Stimulated activated CD8-positive, alpha-beta memory T cell treated with anti-CD3 and anti-CD28 coated beads, Interleukin-15, amount 100 ng/mL, for 24 hours (primary cell): ENCODE measurements around the gene ISL1.

ENCODE experiments used
- DNase-seq: peaks from one replicate; pipeline ENCODE4 v3.0.0-alpha.2; 2020; ENCODE audit warnings: low read depth

ISL1 gene

DNA sequence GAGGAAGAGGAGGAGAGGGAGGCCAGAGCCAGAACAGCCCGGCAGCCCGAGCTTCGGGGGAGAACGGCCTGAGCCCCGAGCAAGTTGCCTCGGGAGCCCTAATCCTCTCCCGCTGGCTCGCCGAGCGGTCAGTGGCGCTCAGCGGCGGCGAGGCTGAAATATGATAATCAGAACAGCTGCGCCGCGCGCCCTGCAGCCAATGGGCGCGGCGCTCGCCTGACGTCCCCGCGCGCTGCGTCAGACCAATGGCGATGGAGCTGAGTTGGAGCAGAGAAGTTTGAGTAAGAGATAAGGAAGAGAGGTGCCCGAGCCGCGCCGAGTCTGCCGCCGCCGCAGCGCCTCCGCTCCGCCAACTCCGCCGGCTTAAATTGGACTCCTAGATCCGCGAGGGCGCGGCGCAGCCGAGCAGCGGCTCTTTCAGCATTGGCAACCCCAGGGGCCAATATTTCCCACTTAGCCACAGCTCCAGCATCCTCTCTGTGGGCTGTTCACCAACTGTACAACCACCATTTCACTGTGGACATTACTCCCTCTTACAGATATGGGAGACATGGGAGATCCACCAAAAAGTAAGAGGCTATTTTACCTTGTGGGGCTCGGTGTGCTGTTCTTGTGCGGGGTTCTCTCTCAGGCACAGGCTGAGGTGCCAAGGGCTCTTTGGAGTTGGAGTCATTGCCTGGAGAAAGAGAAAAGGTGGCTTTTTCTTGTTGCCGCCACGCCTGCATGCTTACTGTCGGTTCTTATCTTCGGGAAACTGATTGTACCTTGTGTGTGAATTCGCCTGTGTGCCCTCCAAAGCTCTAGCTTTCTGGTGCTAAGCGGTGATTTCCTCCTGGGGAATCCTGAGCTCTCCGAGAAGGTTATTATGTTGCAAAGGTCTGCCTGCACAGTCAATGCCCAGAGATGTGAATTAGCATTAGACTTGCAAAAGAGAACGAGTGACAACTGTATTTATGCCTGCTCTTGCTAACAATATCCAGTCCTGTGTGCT is at the start of gene ISL1:
ISL1 (plus strand) TSS at position 318 of the 991 bp plus-strand sequence; CDS start at position 542, 224 bp downstream.
- no peak for DNase-seq

- no peak for DNase-seq
These were observed 46.4 kb upstream of the ISL1 start for GRCh38 chr5:51336878-51337277.

- no peak for DNase-seq
These were observed 38.1 kb upstream of the ISL1 start for GRCh38 chr5:51345106-51345505.

DNA sequence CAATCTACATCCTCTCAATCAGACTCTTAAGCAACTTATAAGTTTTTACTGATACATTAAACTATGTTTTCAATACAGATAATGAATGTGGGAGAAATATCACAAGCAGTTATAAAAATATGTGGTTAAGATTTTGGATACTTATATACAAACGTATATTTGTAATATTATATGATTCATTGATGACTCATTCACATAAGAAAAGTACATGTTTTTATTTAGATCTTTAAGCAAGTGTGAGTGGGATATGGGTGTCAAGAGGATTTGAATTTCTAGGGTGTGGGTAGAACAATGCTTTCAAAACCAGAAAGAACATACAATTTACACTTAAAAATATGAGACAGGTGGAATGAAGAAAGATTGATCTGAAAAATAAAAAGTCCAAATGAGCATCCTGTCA is 36.1 kb upstream of the ISL1 start:
- DNase-seq = no peak

GRCh38 chr5:51347704-51348103 is 35.5 kb upstream of the ISL1 start:
- DNase-seq = no peak

GRCh38 chr5:51371052-51371451 is 12.2 kb upstream of the ISL1 start:
- no peak for DNase-seq

- DNase-seq = no peak
These were observed 9.2 kb upstream of the ISL1 start for GRCh38 chr5:51373880-51374523.

DNA sequence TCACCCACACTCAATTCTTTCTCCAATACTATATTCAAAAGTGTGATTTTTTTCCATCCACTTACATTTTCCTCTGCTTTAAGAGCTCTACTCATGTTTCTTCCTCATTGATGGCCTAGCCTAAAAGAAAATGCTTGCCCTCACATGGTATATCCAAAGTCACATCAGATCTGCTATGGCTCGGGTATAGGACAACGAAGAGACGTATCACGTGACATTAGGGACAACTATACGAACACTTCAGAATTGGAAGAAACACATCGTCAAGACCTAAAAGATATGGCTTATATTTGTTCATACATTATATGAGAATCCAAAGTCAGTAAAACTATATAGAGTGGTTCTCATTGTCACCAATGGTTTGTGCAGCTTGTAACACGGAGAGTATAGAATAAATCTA is 8.2 kb upstream of the ISL1 start:
- DNase-seq = no peak

DNA sequence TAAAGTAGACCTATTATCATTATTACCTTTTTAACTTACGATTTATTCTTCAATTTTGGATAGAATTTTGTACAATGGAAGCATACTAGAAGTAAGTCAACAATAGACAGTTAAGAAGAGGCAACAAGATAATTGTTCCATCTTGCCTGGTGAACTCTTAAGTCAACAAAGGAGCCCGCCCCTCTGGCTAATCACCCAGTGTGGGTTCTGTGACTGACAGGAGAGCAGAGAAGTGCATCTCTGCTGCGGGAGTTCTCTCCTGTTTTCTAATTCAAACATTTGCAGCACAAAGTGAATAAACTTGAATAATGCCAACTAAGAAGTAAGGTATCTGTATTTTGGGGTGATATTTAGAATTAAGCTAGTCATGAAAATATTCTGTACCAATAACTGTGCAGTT is 6.7 kb upstream of the ISL1 start:
- DNase-seq = no peak

DNA sequence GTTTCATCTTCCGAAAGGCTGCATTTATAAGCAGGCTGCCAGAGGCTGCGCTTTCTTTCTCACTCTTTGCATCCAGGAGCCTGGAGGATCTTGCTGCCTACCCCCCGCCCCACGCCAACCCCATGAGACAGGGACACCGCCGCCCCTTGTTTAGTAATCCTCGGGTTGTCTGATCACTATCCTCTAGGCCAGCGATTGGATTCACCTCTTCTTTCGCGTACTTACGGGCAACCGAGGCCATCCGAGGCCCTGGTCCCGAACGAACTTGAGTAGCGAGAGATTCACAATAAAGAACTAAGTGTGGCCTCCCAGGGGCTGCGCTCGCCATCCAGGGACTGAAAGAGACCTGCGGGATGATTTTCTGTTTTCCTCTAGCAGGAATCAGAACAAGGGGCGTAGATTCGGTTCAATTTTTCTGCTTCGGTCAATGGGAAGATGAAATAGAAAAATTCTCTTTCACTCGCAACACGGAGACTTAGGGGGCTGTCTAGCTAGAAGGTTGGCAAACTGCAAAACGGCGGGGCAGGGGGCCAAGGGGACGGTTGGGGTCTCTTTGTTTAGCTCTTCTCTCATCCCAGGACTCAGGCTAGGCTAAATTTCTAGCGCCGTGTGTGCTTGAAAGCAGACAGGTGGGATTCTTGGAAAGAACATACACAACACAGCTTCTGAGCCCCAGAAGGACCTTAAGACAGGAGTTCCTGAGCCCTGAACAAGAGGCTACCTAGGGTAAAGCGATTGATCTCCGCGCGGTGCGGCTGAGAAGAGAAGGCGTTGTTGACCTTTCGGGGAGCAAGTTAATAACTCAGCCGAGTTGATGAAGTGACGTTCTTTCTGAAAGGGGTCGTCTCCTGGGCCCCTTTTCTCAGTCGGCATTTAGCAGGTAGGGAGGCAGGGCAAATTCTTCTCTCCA is 5.8 kb upstream of the ISL1 start:
- no peak for DNase-seq

DNA sequence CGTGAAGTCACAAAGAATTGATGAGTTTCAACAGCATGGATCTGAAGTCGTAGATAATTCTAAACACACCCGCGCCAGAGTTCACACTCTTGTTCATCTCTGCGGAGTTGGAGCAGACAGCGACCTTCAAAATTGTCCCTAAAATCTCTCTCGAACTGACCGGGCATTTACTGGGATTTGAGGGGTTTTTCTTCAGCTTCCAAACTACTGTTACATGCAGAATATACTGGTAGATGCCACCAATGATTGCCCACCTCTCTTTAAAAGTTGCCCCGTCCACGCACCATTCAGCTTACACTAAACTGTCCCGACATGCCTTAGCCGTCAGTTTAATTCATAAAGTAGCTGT is 5.2 kb upstream of the ISL1 start:
- no peak for DNase-seq

DNA sequence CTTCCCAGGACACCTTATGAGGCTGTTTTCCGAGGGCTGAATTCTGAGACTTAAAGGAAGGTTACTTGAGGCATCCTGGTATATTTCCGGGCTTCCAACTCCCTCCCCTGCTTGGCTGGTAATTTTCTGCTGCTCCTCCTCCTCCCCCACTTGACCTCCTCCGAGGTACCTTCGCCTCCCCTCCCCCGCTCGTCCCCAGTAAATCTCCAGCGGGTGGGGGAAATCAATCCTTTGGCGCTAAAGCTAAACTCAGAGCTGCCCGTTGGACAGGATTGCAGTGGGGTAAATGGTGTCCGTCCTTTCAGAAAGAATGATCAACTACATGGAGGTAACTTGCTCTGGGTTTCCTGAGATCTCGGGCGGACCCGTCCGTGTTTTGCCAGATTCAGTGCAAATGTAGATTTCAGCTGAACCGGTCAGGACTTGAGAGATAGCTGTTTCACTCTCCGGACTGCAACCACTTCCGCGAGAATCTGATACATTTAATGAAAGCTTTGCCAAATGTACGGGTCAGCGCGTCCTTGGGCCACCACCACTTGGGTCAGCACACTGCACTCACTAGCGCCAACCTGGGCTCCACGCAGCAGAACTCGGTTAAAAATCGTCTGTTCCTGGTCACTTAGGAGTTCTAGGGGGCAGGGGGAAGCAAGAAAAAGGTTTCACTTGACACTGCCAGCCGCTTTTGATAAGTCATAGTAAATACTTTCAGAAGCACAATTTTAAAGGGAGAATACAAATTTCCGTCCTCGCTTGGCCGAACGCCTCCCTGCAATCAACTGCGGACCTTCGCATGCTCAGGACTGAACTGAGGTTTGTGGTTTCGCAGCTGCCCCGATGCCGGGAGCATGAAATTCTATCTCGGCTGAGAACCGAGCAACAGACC is 4.6 kb upstream of the ISL1 start:
- no peak for DNase-seq

DNA sequence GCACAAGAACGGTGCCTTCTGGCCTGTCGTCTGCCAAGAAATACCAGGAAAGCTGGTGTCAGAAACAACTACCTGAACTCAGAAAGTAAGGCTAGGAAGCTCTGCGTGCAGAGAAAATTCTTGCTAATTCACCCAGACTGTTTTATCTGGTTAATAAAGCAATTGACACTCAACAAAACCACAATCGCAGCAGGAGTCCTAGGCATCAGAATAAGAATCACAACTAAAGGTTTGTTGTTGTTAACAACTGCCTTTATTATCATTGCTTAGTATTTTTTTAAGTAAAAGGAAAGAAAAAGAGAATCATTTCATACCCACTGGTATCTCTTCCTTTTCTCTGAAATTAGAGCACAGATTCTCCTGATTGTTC is 3.9 kb upstream of the ISL1 start:
- DNase-seq = no peak

GRCh38 chr5:51380603-51381207 is 2.5 kb upstream of the ISL1 start:
- no peak for DNase-seq

DNA sequence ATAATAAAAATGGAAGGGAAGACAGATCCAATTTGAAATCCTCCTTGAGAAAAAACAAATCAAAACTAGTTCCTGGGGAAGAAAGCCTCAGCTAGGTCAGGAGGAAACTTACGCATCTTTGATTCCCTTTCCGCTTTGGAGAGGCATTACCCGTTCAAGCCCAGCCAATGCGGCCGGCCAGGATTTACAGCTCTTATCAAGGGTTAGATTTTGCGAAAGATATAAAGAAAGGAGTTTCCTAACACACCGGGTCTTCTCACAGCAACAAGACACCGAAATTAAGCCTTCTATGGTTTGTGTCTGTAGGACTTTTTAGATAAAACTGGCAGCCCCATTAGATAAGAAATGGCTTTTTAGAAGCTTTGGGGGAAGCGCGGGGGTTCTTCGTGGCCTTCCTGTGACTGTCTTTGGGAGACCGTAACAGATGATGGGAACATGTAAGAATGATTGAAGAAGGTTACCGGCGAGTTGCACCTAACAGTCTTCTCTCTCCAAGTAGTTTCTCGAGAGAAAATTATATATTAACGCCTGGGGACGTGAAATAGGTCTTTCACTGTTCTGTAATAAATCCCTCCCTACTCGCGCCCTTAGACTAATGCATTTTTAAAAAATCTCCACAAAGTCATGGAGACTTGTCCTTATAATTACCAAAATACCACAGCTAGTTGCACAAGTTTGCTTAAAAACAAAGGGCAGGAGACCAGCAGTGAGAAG is 1.3 kb upstream of the ISL1 start:
- DNase-seq = no peak

DNA sequence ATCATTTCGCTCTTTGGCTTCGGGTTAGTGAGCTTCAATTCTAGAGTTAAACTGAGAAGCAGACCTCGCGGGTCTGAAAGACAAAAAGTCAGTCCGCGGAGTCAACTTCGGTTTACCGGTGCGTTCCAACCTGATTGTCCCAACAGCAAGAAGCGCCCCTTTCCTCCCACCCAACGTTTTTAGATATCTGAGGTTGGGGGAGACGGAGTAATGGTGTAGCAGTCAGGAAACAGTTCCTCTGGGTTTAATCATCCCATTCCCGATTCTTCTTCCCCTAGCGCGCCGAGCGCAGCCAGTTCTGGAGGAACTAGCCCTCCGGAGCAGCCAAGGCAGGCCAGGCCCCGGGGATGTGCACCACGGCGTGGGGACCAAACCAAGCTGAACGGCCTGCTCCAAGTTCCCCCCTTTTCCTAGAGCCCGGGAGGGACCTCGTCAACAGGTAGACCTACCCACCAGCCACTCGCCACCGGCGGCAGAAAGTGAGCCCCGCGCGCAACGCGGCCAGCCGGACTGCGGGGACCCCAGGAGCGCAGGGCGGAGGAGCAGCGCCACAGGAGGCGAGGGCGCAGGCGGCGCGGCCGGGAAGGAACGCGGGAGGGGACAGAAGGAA is 622 bp upstream of the ISL1 start:
- no peak for DNase-seq

DNA sequence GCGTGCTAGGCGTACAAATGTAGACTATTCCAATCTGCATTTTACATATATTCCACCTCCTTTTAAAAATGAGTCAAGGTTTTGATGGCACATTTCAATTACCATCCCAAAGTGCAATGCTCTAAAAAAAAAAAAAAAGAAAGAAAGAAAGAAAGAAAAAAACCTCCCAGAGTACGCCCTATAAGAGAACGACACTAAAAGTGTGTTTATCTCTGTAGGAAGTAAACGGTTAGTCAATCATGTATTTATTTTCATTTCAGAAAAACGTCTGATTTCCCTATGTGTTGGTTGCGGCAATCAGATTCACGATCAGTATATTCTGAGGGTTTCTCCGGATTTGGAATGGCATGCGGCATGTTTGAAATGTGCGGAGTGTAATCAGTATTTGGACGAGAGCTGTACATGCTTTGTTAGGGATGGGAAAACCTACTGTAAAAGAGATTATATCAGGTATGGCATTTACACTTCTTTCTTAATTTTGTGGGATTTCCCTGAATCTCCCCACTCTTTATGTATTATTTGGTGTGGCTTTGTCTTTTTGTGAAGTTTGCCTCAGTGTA is 1.1 kb downstream of the ISL1 start:
- no peak for DNase-seq

DNA sequence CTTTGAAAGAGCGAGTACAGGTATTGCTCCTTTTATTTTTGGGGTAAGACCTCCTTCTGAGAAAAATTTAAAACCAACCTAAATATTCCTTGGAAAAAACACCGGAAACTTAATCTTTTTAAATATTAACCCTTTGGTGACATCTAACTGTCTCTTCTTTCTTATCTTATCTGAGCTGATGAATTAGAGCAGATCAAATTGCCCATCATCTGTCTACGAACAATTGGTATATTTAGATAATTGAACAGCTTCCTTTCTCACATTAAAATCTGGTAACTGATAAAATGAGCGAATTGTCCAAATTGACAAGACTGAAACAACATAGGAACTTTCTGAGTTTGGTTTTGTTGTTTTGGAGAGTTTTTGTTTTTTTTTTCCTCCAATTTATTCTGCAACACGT is 2.0 kb downstream of the ISL1 start:
- DNase-seq = no peak
